GM18502 (cell line): ENCODE data around the gene MRPS18B.

Experiments used
- ATAC-seq: cut with Tn5 transposase; IDR thresholded peaks from one replicate; pipeline ENCODE4 v1.9.1; 2021; ENCODE audit warnings: mild to moderate bottlenecking; ENCODE audit not compliant: unreplicated experiment, poor library complexity

Gene MRPS18B

DNA sequence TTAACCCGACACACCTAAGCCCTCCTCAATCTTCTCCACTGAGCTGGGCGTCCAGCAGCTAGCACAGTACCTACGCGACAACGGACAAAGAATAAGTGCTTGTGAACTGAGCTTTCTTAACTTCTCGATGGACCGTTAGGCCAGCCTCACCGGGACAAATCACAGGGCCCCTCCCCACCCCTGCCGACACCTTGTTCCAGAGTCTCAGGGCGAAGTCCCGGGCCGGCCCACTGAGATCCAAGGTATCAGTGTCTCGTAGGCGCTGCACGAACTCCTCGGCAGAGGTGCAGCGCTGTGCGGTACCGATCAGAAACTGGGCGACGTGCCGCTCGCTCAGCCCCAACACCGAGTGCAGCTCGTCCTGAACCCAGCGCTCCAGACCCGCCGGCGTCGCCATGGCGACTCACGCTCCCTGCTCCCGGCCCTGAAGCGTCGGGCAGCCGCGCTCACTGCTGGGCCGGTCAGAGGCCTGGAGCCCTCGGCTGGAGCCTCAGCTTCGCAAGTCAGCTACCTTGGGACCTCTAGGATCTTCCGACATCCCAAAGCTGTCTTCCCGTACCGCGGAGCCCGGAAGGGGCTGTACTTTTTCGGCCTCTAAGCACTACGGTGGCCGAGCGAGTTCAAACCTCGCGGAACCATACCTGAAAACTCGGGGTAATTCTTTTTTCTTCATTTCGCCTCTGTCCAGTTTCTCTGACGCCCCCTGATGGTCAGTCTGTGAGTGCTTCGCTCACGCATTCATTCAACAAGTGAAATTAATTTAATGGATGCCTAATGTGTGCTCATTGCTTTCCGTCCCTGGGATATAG, 55.0 kb downstream of the MRPS18B start, which contains the start of gene DHX16:
Gene DHX16, minus strand, starts transcription at position 562 of the 809 bp plus-strand sequence. Its CDS starts 165 bp downstream, at position 397.
- peak; percentile 75 for ATAC-seq
